Type B pancreatic cell (in vitro differentiated cells): Measurements from ENCODE around the gene LASP1NB.
"Not testable (repeated sequence)": the region's sequence is repeated elsewhere in the genome, so short reads cannot be mapped to it uniquely, and the experiment has no call there.

Source experiments
- DNase-seq: peaks from one replicate; pipeline ENCODE4 v3.0.0; 2021; ENCODE audit warnings: mixed read lengths; ENCODE audit not compliant: unreplicated experiment; ENCODE audit errors: extremely low spot score
- H3K27ac Mint-ChIP-seq: 2 replicates; pipeline ENCODE4 v1.8.0; 2021; ENCODE audit warnings: mild to moderate bottlenecking, mixed read lengths
- H3K27me3 Mint-ChIP-seq: 2 replicates; pipeline ENCODE4 v1.8.0; 2021; ENCODE audit warnings: mixed read lengths
- H3K36me3 Mint-ChIP-seq: 2 replicates; pipeline ENCODE4 v1.8.0; 2021; ENCODE audit warnings: mixed read lengths
- H3K4me1 Mint-ChIP-seq: one replicate; pipeline ENCODE4 v1.8.0; 2021; ENCODE audit warnings: mixed read lengths; ENCODE audit not compliant: unreplicated experiment
- H3K4me3 Mint-ChIP-seq: 2 replicates; pipeline ENCODE4 v1.8.0; 2021; ENCODE audit warnings: mild to moderate bottlenecking, mixed read lengths
- H3K9me3 Mint-ChIP-seq: 2 replicates; pipeline ENCODE4 v1.8.0; 2021; ENCODE audit warnings: mixed read lengths
- TF ChIP-seq, protein P1 (sequence below): fragments of 200-600 bp; sonication (generic); conservative IDR thresholded peaks from 2 replicates; pipeline ENCODE4 v1.5.0; 2021; ENCODE audit warnings: antibody characterized with exemption, mild to moderate bottlenecking

LASP1NB gene

DNA sequence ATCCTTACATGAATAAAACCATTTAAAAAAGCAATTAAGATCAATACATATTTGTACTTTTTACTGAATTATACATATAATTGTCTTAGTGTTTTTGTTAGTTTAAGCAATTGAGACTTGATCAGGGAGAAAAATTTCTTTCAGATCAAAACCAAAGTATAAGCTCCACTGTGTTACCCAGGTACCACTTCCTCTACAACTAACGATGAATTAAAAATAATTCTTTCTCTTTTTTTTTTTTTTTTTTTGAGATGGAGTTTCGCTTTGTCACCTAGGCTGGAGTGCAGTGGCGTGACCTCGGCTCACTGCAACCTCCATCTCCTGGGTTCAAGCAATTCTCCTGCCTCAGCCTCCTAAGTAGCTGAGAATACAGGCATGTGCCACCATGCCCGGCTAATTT is 35.0 kb downstream of the LASP1NB start:
- Mint-ChIP-seq H3K27ac (no peak overlapping the region), H3K36me3 (no peaks in the 10 kb centered on the region), H3K4me3 (no peak overlapping the region), H3K4me1 (peaks cover 4% of the 10 kb centered on the region), H3K27me3 (no peaks in the 10 kb centered on the region), H3K9me3 (no peaks in the 10 kb centered on the region)
- no peak for DNase-seq
- TF ChIP-seq, protein P1, sequence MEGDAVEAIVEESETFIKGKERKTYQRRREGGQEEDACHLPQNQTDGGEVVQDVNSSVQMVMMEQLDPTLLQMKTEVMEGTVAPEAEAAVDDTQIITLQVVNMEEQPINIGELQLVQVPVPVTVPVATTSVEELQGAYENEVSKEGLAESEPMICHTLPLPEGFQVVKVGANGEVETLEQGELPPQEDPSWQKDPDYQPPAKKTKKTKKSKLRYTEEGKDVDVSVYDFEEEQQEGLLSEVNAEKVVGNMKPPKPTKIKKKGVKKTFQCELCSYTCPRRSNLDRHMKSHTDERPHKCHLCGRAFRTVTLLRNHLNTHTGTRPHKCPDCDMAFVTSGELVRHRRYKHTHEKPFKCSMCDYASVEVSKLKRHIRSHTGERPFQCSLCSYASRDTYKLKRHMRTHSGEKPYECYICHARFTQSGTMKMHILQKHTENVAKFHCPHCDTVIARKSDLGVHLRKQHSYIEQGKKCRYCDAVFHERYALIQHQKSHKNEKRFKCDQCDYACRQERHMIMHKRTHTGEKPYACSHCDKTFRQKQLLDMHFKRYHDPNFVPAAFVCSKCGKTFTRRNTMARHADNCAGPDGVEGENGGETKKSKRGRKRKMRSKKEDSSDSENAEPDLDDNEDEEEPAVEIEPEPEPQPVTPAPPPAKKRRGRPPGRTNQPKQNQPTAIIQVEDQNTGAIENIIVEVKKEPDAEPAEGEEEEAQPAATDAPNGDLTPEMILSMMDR = no peak

DNA sequence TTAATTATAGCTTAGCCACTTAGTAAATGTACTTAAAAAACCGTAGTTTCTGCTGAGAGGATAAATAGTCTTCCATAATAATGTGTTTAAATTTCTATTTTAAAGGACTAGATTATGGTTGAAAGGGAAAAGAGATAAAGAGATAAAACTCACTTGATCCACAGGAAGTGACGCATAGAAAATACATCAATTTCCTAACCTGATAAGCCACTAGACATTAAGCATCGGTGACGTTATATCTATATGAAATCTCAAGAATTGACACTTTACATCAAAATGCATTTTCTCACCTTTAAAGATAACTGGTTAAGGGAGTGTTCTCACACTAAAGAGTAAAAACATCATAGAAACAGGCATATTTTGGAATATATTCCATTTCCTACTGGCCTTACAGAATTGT is 36.0 kb downstream of the LASP1NB start:
- Mint-ChIP-seq H3K9me3 (no peaks in the 10 kb centered on the region), H3K27ac (no peak overlapping the region), H3K36me3 (no peaks in the 10 kb centered on the region), H3K4me1 (peaks cover 4% of the 10 kb centered on the region), H3K27me3 (no peaks in the 10 kb centered on the region), H3K4me3 (no peak overlapping the region)
- TF ChIP-seq, protein P1 = no peak
- no peak for DNase-seq

DNA sequence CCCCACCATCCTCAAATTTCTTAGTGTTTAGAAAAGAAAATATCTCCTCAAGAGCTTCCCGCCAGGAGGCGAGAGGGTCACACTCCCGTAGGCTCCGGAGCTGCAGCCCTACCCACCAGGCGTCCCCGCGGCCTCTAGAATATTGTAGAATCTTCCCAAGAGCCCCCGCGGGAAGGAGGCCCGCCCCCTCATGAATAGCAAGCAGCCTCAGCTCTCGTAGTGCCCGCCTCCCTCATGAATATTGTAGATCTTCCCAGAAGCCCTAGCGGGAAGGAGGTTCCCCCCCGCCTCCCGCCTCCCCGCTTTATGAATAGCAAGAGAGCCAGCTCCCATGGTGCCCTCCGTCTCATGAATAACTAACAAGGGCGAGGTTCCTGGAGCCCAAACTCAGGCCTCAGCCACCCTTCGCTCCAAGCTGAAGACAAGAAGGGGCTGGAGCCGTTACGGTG is 41.9 kb downstream of the LASP1NB start, which contains the start of gene FBXO47:
TSS of gene FBXO47 (minus strand) at position 114 of the 449 bp plus-strand sequence. CDS start 4,378 bp downstream, outside the sequence.
- H3K9me3 Mint-ChIP-seq = no peaks in the 10 kb centered on the region
- no peak for DNase-seq
- H3K27ac Mint-ChIP-seq = peak within 1 kb of the TSS; percentile 59
- TF ChIP-seq, protein P1 = peak; percentile 19
- H3K36me3 Mint-ChIP-seq = no peaks in the 10 kb centered on the region
- no peaks in the 10 kb centered on the region for H3K4me1 Mint-ChIP-seq
- H3K4me3 Mint-ChIP-seq = peak within 1 kb of the TSS; percentile 67
- H3K27me3 Mint-ChIP-seq = no peaks in the 10 kb centered on the region

DNA sequence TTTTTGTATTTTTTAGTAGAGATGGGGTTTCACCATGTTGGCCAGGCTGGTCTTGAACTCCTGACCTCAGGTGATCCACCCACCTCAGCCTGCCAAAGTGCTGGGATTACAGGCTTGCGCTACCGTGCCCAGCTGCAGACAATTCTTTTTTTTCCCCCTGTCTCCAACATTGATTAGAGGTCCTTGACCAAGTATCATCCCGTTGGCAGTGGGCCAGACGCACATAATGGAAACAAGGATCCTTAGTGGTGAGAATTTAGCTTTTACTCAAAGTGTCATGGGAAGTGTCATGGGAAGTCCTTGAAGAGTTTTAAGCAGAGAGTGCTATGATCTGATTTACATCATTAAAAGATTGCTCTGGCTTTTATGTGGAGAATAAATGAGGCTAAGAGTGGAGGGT is 43.9 kb downstream of the LASP1NB start:
- Mint-ChIP-seq H3K27me3 (no peaks in the 10 kb centered on the region), H3K9me3 (no peaks in the 10 kb centered on the region), H3K4me3 (no peak overlapping the region), H3K36me3 (no peaks in the 10 kb centered on the region), H3K27ac (no peak overlapping the region), H3K4me1 (no peaks in the 10 kb centered on the region)
- DNase-seq = no peak
- TF ChIP-seq, protein P1 = no peak

DNA sequence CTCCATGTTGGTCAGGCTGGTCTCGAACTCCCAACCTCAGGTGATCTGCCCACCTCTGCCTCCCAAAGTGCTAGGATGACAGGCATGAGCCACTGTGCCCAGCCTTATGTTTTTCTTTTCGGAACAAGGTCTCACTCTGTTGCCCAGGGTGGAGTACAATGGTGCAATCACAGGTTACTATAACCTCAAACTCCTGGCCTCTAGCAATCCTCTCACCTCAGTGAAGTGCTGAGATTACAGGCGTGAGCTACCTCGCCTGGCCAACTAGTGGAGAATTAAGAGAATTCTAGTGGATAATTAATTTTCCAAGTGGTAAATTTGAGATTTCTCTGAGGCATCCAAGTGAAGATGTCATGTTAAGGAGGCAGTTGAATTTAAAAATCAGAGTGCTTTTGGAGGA is 44.7 kb downstream of the LASP1NB start:
- Mint-ChIP-seq H3K9me3 (no peaks in the 10 kb centered on the region), H3K4me3 (no peak overlapping the region), H3K27me3 (no peaks in the 10 kb centered on the region), H3K27ac (no peak overlapping the region), H3K4me1 (no peaks in the 10 kb centered on the region), H3K36me3 (no peaks in the 10 kb centered on the region)
- DNase-seq = no peak
- TF ChIP-seq, protein P1 = no peak

DNA sequence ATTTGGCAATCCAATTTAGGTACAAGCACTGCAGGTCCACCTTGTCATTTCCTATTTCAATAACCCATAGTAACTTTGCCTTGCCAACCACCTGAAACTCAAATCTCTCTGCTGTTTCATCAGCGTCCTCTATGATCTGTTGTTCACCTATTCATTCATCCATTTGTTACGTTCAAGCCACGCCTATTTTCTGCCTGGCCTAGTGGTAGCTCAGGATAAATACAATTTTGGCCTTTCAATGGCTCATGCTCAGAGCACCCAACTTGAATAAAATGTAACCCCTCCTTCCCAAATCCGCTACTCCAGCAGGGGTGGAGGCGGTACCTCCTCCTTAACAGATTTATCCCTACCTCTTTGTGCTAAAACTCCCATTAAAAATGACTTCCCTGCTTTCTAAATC is 45.4 kb downstream of the LASP1NB start:
- no peaks in the 10 kb centered on the region for H3K4me1 Mint-ChIP-seq
- no peaks in the 10 kb centered on the region for H3K36me3 Mint-ChIP-seq
- H3K9me3 Mint-ChIP-seq = no peaks in the 10 kb centered on the region
- H3K27ac Mint-ChIP-seq = no peak overlapping the region
- DNase-seq = no peak
- no peak overlapping the region for H3K4me3 Mint-ChIP-seq
- no peaks in the 10 kb centered on the region for H3K27me3 Mint-ChIP-seq
- TF ChIP-seq, protein P1 = no peak

DNA sequence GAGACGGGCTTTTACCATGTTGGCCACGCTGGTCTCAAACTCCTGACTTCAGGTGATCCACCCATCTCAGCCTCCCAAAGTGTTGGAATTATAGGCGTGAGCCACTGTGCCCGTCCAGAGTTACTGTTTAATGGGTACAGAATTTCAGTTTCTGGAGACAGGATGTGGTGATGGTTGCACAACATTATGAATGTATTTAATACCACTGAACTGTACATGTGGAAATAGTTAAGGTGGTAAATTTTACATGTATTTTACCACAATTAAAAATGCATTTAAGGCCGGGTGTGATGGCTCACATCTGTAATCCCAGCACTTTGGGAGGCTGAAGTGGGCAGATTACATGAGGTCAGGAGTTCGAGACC is 50.8 kb downstream of the LASP1NB start:
- not testable (repeated sequence) for H3K27ac Mint-ChIP-seq, H3K4me1 Mint-ChIP-seq, H3K4me3 Mint-ChIP-seq, H3K9me3 Mint-ChIP-seq, DNase-seq, H3K27me3 Mint-ChIP-seq, H3K36me3 Mint-ChIP-seq
